OCI-LY3 (cell line): ENCODE measurements around the gene ALG1.

Experiments used
- H2AFZ ChIP-seq: fragments of 200-600, 300-600 bp; shearing (Covaris generic); 2 replicates; pipeline ENCODE4 v1.6.0; 2014; ENCODE audit warnings: antibody characterized with exemption, low read depth, low read length
- H3K27ac ChIP-seq: fragments of 200-600, 300-600 bp; sonication (generic); 2 replicates; pipeline ENCODE4 v1.5.1; 2014; ENCODE audit warnings: mild to moderate bottlenecking, low read length, moderate library complexity, mixed read lengths
- H3K27me3 ChIP-seq: fragments of 200-600, 300-600 bp; sonication (generic); 2 replicates; pipeline ENCODE4 v1.6.1; 2014; ENCODE audit warnings: low read depth, low read length, mixed read lengths
- H3K36me3 ChIP-seq: fragments of 200-600, 300-600 bp; sonication (generic); replicated peaks from 2 replicates; pipeline ENCODE3; 2014; ENCODE audit warnings: low read depth, low read length, mixed read lengths
- H3K4me1 ChIP-seq: fragments of 300-600, 200-600 bp; sonication (generic); 2 replicates; pipeline ENCODE4 v1.6.1; 2014; ENCODE audit warnings: low read length, mixed read lengths
- H3K4me2 ChIP-seq: fragments of 200-600, 300-600 bp; sonication (generic); 2 replicates; pipeline ENCODE4 v1.6.1; 2014; ENCODE audit warnings: low read length, mixed read lengths
- H3K4me3 ChIP-seq: fragments of 300-600, 200-600 bp; sonication (generic); 2 replicates; pipeline ENCODE4 v1.5.1; 2014; ENCODE audit warnings: antibody characterized with exemption, mild to moderate bottlenecking, low read length, moderate library complexity
- H3K79me2 ChIP-seq: fragments of 300-600, 200-600 bp; shearing (Covaris generic); 2 replicates; pipeline ENCODE4 v1.6.1; 2014; ENCODE audit warnings: mild to moderate bottlenecking, low read length, mixed read lengths
- H3K9ac ChIP-seq: fragments of 300-600, 200-600 bp; shearing (Covaris generic); 2 replicates; pipeline ENCODE4 v1.6.0; 2014; ENCODE audit warnings: mild to moderate bottlenecking, low read length, moderate library complexity
- H3K9me3 ChIP-seq: fragments of 200-600, 300-600 bp; shearing (Covaris generic); 2 replicates; pipeline ENCODE4 v1.6.1; 2014; ENCODE audit warnings: low read length, mixed read lengths; ENCODE audit not compliant: insufficient read depth
- H4K20me1 ChIP-seq: fragments of 200-600, 300-600 bp; sonication (generic); 2 replicates; pipeline ENCODE4 v1.6.1; 2016; ENCODE audit warnings: low read length, mixed read lengths; ENCODE audit not compliant: insufficient read depth
- EZH2phosphoT487 ChIP-seq: fragments of 200-600 bp; shearing (Covaris generic); IDR thresholded peaks from 2 replicates; pipeline ENCODE4 v1.6.1; 2018; ENCODE audit warnings: antibody characterized with exemption, mixed run types, low read depth
- TF ChIP-seq, protein P1 (sequence below): fragments of 200-600, 300-600 bp; sonication (generic); IDR thresholded peaks from 2 replicates; pipeline ENCODE4 v1.5.1; 2014; ENCODE audit warnings: antibody characterized with exemption, low read length, low read depth

The ALG1 gene

DNA sequence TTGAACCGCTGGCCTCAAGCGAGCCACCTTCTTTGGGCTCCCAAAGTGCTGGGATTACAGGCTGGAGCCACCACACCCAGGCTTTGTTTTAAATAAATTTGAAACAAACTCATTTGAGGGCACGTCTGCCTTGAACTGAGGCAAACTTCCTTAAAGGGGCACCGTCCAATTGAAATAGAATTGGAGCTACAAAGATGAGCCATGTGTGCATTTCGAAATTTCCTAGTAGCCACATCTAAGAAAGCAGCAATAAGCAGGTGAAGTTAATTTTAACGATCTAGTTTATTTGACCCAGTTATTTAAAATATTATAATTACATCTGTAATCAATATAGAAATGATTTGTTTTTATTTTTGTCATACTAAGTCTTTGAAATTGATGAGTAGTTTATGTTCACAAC is 5.1 kb upstream of the ALG1 start:
- peaks cover 24% of the 10 kb centered on the region for H3K27me3 ChIP-seq

DNA sequence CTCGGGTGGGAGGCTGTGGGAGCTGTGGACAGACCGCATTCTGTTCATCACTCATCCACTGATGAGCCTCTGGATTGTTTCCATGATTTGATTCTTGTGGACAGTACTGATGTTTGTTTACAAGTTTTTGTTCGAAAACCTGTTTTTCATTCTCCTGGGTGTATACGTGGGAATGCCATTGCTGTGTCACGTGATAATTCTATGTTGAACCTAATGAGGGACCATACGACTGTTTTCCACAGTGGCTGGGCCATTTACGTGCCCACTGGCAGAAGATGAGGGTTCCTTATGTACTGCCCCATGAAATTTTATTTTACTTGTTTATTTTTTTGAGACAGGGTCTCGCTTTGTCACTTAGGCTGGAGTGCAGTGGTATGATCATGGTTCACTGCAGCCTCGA is 2.6 kb upstream of the ALG1 start:
- Histone ChIP-seq H3K4me3 (no peak overlapping the region), H3K27ac (no peak overlapping the region), H3K9me3 (no peaks in the 10 kb centered on the region), H4K20me1 (no peaks in the 10 kb centered on the region), H3K79me2 (peaks cover 18% of the 10 kb centered on the region), H2AFZ (no peak overlapping the region), H3K9ac (no peak overlapping the region), H3K36me3 (no peaks in the 10 kb centered on the region), H3K4me1 (peaks cover 23% of the 10 kb centered on the region), H3K27me3 (peaks cover 11% of the 10 kb centered on the region), H3K4me2 (no peak overlapping the region)
- no peak for TF ChIP-seq EZH2phosphoT487
- TF ChIP-seq, protein P1, sequence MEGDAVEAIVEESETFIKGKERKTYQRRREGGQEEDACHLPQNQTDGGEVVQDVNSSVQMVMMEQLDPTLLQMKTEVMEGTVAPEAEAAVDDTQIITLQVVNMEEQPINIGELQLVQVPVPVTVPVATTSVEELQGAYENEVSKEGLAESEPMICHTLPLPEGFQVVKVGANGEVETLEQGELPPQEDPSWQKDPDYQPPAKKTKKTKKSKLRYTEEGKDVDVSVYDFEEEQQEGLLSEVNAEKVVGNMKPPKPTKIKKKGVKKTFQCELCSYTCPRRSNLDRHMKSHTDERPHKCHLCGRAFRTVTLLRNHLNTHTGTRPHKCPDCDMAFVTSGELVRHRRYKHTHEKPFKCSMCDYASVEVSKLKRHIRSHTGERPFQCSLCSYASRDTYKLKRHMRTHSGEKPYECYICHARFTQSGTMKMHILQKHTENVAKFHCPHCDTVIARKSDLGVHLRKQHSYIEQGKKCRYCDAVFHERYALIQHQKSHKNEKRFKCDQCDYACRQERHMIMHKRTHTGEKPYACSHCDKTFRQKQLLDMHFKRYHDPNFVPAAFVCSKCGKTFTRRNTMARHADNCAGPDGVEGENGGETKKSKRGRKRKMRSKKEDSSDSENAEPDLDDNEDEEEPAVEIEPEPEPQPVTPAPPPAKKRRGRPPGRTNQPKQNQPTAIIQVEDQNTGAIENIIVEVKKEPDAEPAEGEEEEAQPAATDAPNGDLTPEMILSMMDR: no peak

More for the DNA sequence above, 5.1 kb upstream of the ALG1 start:
- Histone ChIP-seq H3K79me2 (no peaks in the 10 kb centered on the region), H4K20me1 (no peaks in the 10 kb centered on the region), H3K36me3 (no peaks in the 10 kb centered on the region), H3K4me1 (peaks cover 15% of the 10 kb centered on the region), H3K4me3 (no peak overlapping the region), H3K9ac (no peak overlapping the region), H3K27ac (no peak overlapping the region), H3K4me2 (no peak overlapping the region), H2AFZ (no peak overlapping the region), H3K9me3 (no peaks in the 10 kb centered on the region)
- TF ChIP-seq, protein P1: no peak
- no peak for TF ChIP-seq EZH2phosphoT487

DNA sequence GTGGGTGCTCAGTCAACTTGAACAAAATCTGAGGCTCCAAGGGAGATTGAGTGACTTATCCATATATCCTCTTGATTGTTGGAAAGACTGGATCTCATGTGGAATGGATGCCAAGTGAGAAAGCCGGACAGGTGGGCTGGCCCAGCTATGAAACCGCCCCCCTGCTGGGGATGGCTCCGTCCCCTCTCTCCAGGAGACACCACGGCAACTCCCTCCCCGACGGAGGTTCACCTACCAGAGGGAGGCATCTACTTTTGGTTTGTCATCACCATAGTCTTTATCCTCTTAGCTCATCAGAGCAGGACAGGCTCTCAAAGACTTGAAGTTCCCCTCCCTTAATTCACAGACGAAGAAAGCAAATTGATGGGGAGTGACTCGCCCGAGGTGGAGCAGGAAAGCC is 1.8 kb upstream of the ALG1 start:
- Histone ChIP-seq H3K9ac (no peak overlapping the region), H3K4me1 (peaks cover 23% of the 10 kb centered on the region), H3K27ac (no peak overlapping the region), H3K36me3 (no peaks in the 10 kb centered on the region), H4K20me1 (no peaks in the 10 kb centered on the region), H2AFZ (no peak overlapping the region), H3K79me2 (peaks cover 21% of the 10 kb centered on the region), H3K9me3 (no peaks in the 10 kb centered on the region), H3K27me3 (peaks cover 11% of the 10 kb centered on the region), H3K4me3 (no peak overlapping the region), H3K4me2 (no peak overlapping the region)
- TF ChIP-seq EZH2phosphoT487: no peak
- TF ChIP-seq, protein P1: no peak

DNA sequence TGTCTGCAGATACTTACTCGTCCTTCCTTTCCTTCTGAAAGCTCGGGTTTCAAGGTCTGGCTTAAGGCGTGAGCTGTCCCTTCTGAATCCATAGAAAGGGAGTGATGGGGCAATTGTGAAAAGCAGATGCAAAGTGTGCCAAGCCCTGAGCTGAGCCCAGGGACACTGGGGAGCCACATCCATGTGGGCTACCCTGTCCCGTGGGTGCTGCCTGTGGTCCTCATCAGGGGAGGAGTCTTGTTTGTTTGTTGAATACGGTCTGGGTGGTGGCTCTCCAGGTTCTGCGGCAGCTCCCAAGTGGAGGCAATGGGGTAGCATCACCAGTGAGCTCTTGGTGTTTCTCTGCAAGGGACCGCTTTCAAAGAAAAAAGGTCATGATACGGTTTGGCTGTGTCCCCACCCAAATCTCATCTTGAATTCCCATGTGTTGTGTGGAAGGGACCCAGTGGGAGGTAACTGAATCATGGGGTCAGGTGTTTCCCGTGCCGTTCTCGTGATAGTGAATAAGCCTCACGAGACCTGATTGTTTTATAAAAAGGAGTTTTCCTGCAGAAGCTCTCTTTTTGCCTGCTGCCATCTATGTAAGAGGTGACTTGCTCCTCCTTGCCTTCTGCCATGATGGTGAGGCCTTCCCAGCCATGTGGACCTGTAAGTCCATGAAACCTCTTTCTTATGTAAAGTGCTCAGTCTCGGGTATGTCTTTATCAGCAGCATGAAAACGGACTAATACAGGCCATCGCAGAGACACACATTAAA is 1.0 kb upstream of the ALG1 start:
- peak overlapping the region; percentile 93 for H2AFZ ChIP-seq
- peaks cover 11% of the 10 kb centered on the region for H3K27me3 ChIP-seq

More for the DNA sequence above, 1.0 kb upstream of the ALG1 start:
- Histone ChIP-seq H3K79me2 (peaks cover 21% of the 10 kb centered on the region), H4K20me1 (no peaks in the 10 kb centered on the region), H3K4me2 (peak overlapping the region; percentile 88; the same call in 1 of the 2 replicates), H3K27ac (no peak overlapping the region), H3K36me3 (peaks cover 3% of the 10 kb centered on the region), H3K4me1 (peaks cover 23% of the 10 kb centered on the region), H3K9ac (no peak overlapping the region), H3K9me3 (no peaks in the 10 kb centered on the region), H3K4me3 (no peak overlapping the region)
- TF ChIP-seq EZH2phosphoT487: no peak
